Measurements from ENCODE around the gene SPRY1. TPM values are rescaled to one million over a fixed set of nuclear protein-coding genes. Genes with fewer than 3 reads are reported as not detected.

Gene SPRY1
- total RNA-seq, 1 experiment from 2014 or later = 76.3 TPM

DNA sequence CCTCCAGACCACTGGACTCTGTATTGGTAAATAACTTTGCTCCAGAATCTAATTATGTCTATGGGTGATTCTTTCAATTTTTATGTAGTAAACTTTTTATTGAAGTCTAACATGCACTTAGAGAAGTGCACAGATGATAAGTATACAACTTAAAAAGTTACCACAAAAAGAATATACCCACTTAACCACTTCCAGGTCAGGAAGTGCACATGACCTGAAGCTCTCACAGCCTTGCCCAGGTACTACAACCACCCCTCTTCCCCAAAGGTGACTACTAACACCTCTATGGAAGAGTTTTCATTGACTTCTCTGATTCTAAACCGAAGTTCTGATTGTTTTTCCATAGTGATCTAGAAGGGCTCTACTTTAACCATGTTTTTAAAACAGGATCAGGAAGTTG is 43.6 kb upstream of the SPRY1 start:
- Histone ChIP-seq H3K9ac (ENCODE audit: extremely low read depth, insufficient read length, low read length) (no peak overlapping the region), H3K27ac (ENCODE audit: insufficient read length, low read depth, low read length) (no peak overlapping the region), H2BK120ac (ENCODE audit: low read depth, low read length, poor library complexity, severe bottlenecking) (no peak overlapping the region), H3K56ac (ENCODE audit: insufficient read length, low read depth, low read length) (no peak overlapping the region), H3K9me3 (ENCODE audit: control insufficient read depth, low read depth, low read length) (no peaks in the 10 kb centered on the region), H3K4ac (ENCODE audit: low read depth, low read length) (no peak overlapping the region), H2BK15ac (ENCODE audit: low read depth, low read length) (no peak overlapping the region), H4K8ac (replicated peaks; ENCODE audit: insufficient read length, low read depth, low read length) (no peak overlapping the region), H3K27me3 (ENCODE audit: insufficient read depth, low read length) (no peaks in the 10 kb centered on the region), H3K18ac (ENCODE audit: insufficient read length, low read depth, low read length) (no peak overlapping the region), H2BK20ac (ENCODE audit: low read depth, low read length, poor library complexity, severe bottlenecking) (no peak overlapping the region), H3K4me2 (ENCODE audit: insufficient read depth, insufficient read length, low read length) (no peak overlapping the region), H4K5ac (ENCODE audit: insufficient read length, low read depth, low read length) (no peak overlapping the region), H4K20me1 (ENCODE audit: control insufficient read depth, insufficient read depth, insufficient read length) (no peaks in the 10 kb centered on the region), H2AK5ac (ENCODE audit: insufficient read length, low read length) (no peak overlapping the region), H3K14ac (ENCODE audit: insufficient read depth, low read length) (no peak overlapping the region), H2AFZ (ENCODE audit: low read length) (no peak overlapping the region), H3K79me2 (ENCODE audit: insufficient read depth, low read length) (no peaks in the 10 kb centered on the region), H3K23me2 (ENCODE audit: insufficient read length, low read depth, low read length, poor library complexity, severe bottlenecking) (no peaks in the 10 kb centered on the region), H3T11ph (ENCODE audit: low read length) (no peak overlapping the region), H3K23ac (ENCODE audit: insufficient read length, low read depth, low read length) (no peak overlapping the region), H2BK5ac (ENCODE audit: insufficient read length, low read length) (no peak overlapping the region), H4K91ac (ENCODE audit: insufficient read length, low read depth, low read length) (no peak overlapping the region), H3K4me1 (ENCODE audit: insufficient read depth, low read length) (no peaks in the 10 kb centered on the region), H3K79me1 (ENCODE audit: insufficient read depth, low read depth, low read length, poor library complexity, severe bottlenecking) (no peaks in the 10 kb centered on the region), H2BK12ac (ENCODE audit: insufficient read length, low read depth, low read length) (no peak overlapping the region)
- no peaks in the 10 kb centered on the region for H3K27me3 Mint-ChIP-seq (ENCODE audit: low read depth)
- H3K9me3 Mint-ChIP-seq = no peaks in the 10 kb centered on the region; a peak in 1 of 5 replicates
- H3K4me3 Mint-ChIP-seq = no peak overlapping the region
- TF ChIP-seq, protein P1, sequence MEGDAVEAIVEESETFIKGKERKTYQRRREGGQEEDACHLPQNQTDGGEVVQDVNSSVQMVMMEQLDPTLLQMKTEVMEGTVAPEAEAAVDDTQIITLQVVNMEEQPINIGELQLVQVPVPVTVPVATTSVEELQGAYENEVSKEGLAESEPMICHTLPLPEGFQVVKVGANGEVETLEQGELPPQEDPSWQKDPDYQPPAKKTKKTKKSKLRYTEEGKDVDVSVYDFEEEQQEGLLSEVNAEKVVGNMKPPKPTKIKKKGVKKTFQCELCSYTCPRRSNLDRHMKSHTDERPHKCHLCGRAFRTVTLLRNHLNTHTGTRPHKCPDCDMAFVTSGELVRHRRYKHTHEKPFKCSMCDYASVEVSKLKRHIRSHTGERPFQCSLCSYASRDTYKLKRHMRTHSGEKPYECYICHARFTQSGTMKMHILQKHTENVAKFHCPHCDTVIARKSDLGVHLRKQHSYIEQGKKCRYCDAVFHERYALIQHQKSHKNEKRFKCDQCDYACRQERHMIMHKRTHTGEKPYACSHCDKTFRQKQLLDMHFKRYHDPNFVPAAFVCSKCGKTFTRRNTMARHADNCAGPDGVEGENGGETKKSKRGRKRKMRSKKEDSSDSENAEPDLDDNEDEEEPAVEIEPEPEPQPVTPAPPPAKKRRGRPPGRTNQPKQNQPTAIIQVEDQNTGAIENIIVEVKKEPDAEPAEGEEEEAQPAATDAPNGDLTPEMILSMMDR (conservative IDR thresholded peaks at IDR 0.05) = no peak
- no peak for DNase-seq
- peaks cover 20 to 22% of the 10 kb centered on the region in 2 experiments for H3K4me1 Mint-ChIP-seq
- no peak overlapping the region for H3K27ac Mint-ChIP-seq
- WGBS (ENCODE audit: extremely low coverage, insufficient read length, low lambda C conversion rate) = no CpG with 5 or more reads among the region's 1 CpG
- H3K36me3 Mint-ChIP-seq (ENCODE audit: insufficient read depth in 1 of 3, low read depth in 3 of 3) = no peaks in the 10 kb centered on the region; a peak in 2 of 7 replicates

Measured in H9 (cell line).